Large intestine (tissue), 3 donors: Measurements from ENCODE around the gene RFX1. TPM values are rescaled to one million over a fixed set of nuclear protein-coding genes. Genes with fewer than 3 reads are reported as not detected.
"Not testable (repeated sequence)": the region's sequence is repeated elsewhere in the genome, so short reads cannot be mapped to it uniquely, and the experiment has no call there.

Experiments used
- DNase-seq, 2 donors: peaks; one replicate each; pipeline versions ENCODE4 v3.0.0 to v3.0.0-alpha.2; 2013
- H3K27ac ChIP-seq: one replicate; pipeline ENCODE4 v1.5.1; 2013; ENCODE audit warnings: low read length
- H3K27me3 ChIP-seq: 2 replicates; pipeline ENCODE4 v1.6.1; 2013; ENCODE audit warnings: low read length; ENCODE audit not compliant: control insufficient read depth, insufficient read depth
- H3K36me3 ChIP-seq: 2 replicates; pipeline ENCODE4 v1.6.1; 2013; ENCODE audit warnings: low read length; ENCODE audit not compliant: control insufficient read depth, insufficient read depth
- H3K4me1 ChIP-seq: one replicate; pipeline ENCODE4 v1.6.1; 2013; ENCODE audit warnings: low read length; ENCODE audit not compliant: control insufficient read depth, insufficient read depth
- H3K4me3 ChIP-seq: one replicate; pipeline ENCODE4 v1.5.1; 2013; ENCODE audit warnings: low read length
- H3K9me3 ChIP-seq: one replicate; pipeline ENCODE4 v1.6.1; 2013; ENCODE audit warnings: mild to moderate bottlenecking, low read depth, low read length, moderate library complexity; ENCODE audit not compliant: control insufficient read depth
- WGBS: methylation state at CpG from one replicate; pipeline ENCODE4 v1.1.5; 2013; ENCODE audit warnings: low lambda C conversion rate; ENCODE audit not compliant: insufficient coverage; 5-methylcytosine and 5-hydroxymethylcytosine counted together
- polyA plus RNA-seq: library from polyadenylated mRNA; unstranded; fragments of 120-200 nt; gene quantifications from one replicate; pipeline ENCODE4 v1.2.1, GENCODE V29; 2013

The RFX1 gene
- polyA plus RNA-seq, 1 donor = 17.1 TPM

DNA sequence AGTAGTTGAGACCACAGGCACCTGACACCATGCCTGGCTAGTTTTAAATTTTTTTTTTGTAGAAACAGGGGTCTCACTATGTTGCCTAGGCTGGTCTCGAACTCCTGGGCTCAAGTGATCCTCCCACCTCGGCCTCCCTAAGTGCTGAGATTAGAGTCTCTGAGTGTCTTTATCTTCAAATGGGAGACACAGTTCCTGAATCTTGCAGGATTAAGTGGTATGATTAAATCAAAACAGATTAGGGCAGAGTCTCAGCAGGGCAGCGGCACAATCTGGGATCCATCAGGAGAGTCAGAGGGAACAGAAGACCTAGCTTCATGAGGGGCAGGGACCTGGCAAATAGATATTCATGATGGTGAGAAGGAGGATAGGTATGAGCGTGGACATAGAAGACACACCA lies 22.8 kb upstream of the RFX1 start:
- no CpG with 5 or more reads among the region's 4 CpGs for WGBS
- Histone ChIP-seq H3K4me1 (peaks cover 4% of the 10 kb centered on the region), H3K4me3 (no peak overlapping the region), H3K36me3 (no peaks in the 10 kb centered on the region), H3K9me3 (no peaks in the 10 kb centered on the region), H3K27ac (no peak overlapping the region), H3K27me3 (peaks cover 13% of the 10 kb centered on the region)
- no peak for DNase-seq

GRCh38 chr19:14027856-14028450 lies 21.8 kb upstream of the RFX1 start, which contains the start of gene RLN3:
Gene RLN3, plus strand, starts transcription at chr19:14028148. Its CDS starts 57 bp downstream, at chr19:14028205.
- H3K36me3 ChIP-seq = no peaks in the 10 kb centered on the region
- no peak for DNase-seq
- 33% methylated on average over 2 of the region's 24 CpGs for WGBS

DNA sequence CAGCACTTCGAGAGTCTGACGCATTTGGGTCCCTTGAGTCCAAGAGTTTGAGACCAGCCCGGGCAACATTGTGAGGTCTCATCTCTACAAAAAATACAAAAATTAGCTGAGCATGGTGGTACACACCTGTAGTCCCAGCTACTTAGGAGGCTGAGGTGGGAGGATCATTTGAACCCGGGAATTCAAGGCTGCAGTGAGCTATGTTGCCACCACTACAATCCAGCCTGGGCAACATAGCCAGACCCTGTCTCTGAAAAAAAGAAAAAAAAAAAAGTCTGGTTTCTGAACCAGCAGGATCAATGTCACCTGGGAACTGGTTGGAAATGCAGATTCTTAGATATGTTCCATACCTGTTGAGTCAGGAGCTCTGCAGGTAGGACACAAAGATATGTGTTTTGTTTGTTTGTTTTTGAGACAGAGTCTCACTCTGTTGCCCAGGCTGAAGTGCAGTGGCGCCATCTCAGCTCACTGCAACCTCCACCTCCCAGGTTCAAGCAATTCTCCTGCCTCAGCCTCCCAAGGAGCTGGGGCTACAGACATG lies 20.6 kb upstream of the RFX1 start:
- H3K27ac ChIP-seq, H3K4me1 ChIP-seq, DNase-seq, H3K4me3 ChIP-seq, H3K9me3 ChIP-seq, H3K36me3 ChIP-seq: not testable (repeated sequence)
- WGBS = no CpG with 5 or more reads among the region's 5 CpGs
- H3K27me3 ChIP-seq = peaks cover 13% of the 10 kb centered on the region

More at GRCh38 chr19:14027856-14028450, 21.8 kb upstream of the RFX1 start, which contains the start of gene RLN3:
- peaks cover 13% of the 10 kb centered on the region for H3K27me3 ChIP-seq
- peaks cover 8% of the 10 kb centered on the region for H3K4me1 ChIP-seq
- H3K4me3 ChIP-seq = no peak within 1 kb of the TSS
- H3K9me3 ChIP-seq = no peaks in the 10 kb centered on the region
- H3K27ac ChIP-seq = no peak within 1 kb of the TSS

- peak overlapping the region; percentile 39 for H3K27ac ChIP-seq
- H3K4me1 ChIP-seq = peaks cover 5% of the 10 kb centered on the region
- H3K27me3 ChIP-seq = peaks cover 8% of the 10 kb centered on the region
- no peaks in the 10 kb centered on the region for H3K36me3 ChIP-seq
- DNase-seq = peak; percentile 81 to 91
- 100% methylated on average over 3 of the region's 9 CpGs for WGBS
- no peak overlapping the region for H3K4me3 ChIP-seq
- no peaks in the 10 kb centered on the region for H3K9me3 ChIP-seq
Observed at GRCh38 chr19:14023404-14024235, 17.5 kb upstream of the RFX1 start.

DNA sequence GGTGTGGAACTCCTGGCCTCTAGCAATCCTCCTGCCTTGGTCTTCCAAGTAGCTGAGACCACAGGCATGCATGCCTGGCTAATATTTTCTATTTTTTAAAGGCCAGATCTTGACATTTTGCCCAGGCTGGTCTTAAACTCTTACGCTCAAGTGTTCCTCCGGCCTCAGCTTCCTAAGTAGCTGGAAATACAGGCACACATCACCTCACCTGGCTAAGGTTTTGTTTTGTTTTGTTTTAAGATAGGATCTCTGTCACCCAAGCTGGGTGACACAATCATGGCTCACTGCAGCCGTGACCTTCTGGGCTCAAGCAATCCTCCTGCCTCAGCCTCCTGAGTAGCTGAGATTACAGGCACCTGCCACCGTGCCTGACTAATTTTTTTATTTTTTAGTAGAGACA lies 16.3 kb upstream of the RFX1 start:
- DNase-seq = no peak
- H3K4me1 ChIP-seq = peaks cover 5% of the 10 kb centered on the region
- whole genome bisulfite sequencing = no CpG with 5 or more reads among the region's 4 CpGs
- H3K27me3 ChIP-seq = no peaks in the 10 kb centered on the region
- H3K4me3 ChIP-seq = no peak overlapping the region
- no peak overlapping the region for H3K27ac ChIP-seq
- no peaks in the 10 kb centered on the region for H3K36me3 ChIP-seq
- H3K9me3 ChIP-seq = no peaks in the 10 kb centered on the region

DNA sequence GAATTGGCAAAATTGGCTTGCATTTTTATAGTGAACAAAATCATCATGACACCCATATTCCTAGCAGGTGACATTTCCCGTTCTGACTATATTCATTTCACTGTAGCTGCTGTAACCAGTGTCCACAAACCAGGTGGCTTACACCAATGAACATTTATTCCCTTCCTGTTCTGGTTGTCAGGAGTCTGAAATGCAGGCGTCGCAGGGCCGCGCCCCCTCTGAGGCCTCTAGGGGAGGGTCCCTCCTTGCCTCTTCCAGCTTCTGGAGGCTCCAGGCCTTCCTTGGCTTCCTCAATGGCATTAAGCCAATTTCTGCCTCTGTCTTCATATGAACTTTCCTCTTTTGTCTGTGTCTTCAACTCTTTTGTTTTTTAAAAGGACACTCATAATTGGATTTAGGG lies 15.4 kb upstream of the RFX1 start:
- Histone ChIP-seq H3K27me3 (no peaks in the 10 kb centered on the region), H3K4me3 (no peak overlapping the region), H3K4me1 (peaks cover 5% of the 10 kb centered on the region), H3K9me3 (no peaks in the 10 kb centered on the region), H3K36me3 (no peaks in the 10 kb centered on the region), H3K27ac (no peak overlapping the region)
- 33% methylated on average over 1 of the region's 5 CpGs for WGBS
- peak in 1 of 2 donors; percentile 62 for DNase-seq

- not testable (repeated sequence) for H3K27ac ChIP-seq, H3K4me3 ChIP-seq, H3K9me3 ChIP-seq, H3K36me3 ChIP-seq, H3K4me1 ChIP-seq, DNase-seq, H3K27me3 ChIP-seq
- no CpG with 5 or more reads among the region's 3 CpGs for WGBS
Observed at GRCh38 chr19:14019739-14020138, 13.6 kb upstream of the RFX1 start.

- no peaks in the 10 kb centered on the region for H3K36me3 ChIP-seq
- DNase-seq = no peak
- no peak overlapping the region for H3K27ac ChIP-seq
- H3K27me3 ChIP-seq = no peaks in the 10 kb centered on the region
- WGBS = no CpG with 5 or more reads among the region's 6 CpGs
- H3K9me3 ChIP-seq = no peaks in the 10 kb centered on the region
- peaks cover 9% of the 10 kb centered on the region for H3K4me1 ChIP-seq
- no peak overlapping the region for H3K4me3 ChIP-seq
Observed at GRCh38 chr19:14019100-14019499, 13.0 kb upstream of the RFX1 start.

- Histone ChIP-seq H3K9me3 (no peaks in the 10 kb centered on the region), H3K27ac (peak overlapping the region; percentile 61), H3K27me3 (no peaks in the 10 kb centered on the region), H3K4me3 (no peak overlapping the region), H3K36me3 (no peaks in the 10 kb centered on the region), H3K4me1 (peaks cover 4% of the 10 kb centered on the region)
- 33% methylated on average over 3 of the region's 8 CpGs for WGBS
- DNase-seq = peak; percentile 74 to 90
Observed at GRCh38 chr19:14015524-14016035, 9.5 kb upstream of the RFX1 start.

DNA sequence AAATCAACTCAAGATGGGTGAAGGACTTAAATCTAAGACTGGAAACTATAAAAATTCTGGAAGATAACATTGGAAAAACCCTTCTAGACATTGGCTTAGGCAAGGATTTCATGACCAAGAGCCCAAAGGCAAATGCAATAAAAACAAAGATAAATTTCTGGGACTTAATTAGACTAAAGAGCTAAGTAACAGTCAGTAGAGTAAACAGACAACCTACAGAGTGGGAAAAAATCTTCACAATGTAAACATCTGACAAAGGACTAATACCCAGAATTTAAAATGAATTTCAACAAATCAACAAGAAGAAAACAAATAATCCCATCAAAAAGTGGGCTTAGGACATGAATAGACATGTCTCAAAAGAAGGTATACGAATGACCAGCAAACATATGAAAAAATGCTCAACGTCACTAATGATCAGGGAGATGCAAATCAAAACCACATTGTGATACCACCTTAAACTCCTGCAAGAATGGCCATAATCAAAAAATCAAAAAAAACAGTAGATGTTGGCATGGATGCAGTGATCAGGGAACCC lies 6.3 kb upstream of the RFX1 start:
- H3K4me3 ChIP-seq = no peak overlapping the region
- no peak for DNase-seq

More for the DNA sequence above, 6.3 kb upstream of the RFX1 start:
- H3K4me1 ChIP-seq = peaks cover 4% of the 10 kb centered on the region
- H3K27me3 ChIP-seq = no peaks in the 10 kb centered on the region
- H3K9me3 ChIP-seq = no peaks in the 10 kb centered on the region
- no peaks in the 10 kb centered on the region for H3K36me3 ChIP-seq
- no peak overlapping the region for H3K27ac ChIP-seq
- WGBS = no CpG with 5 or more reads among the region's 2 CpGs
